GM21576 (cell line): ENCODE data around the gene MAX.
"Not testable (repeated sequence)": the region's sequence is repeated elsewhere in the genome, so short reads cannot be mapped to it uniquely, and the experiment has no call there.

Experiments
- ATAC-seq: cut with Tn5 transposase; IDR thresholded peaks from one replicate; pipeline ENCODE4 v1.9.1; 2021; ENCODE audit warnings: mild to moderate bottlenecking, moderate library complexity; ENCODE audit not compliant: unreplicated experiment

Gene MAX

GRCh38 chr14:65041434-65041915, 60.8 kb downstream of the MAX start:
- no peak for ATAC-seq

DNA sequence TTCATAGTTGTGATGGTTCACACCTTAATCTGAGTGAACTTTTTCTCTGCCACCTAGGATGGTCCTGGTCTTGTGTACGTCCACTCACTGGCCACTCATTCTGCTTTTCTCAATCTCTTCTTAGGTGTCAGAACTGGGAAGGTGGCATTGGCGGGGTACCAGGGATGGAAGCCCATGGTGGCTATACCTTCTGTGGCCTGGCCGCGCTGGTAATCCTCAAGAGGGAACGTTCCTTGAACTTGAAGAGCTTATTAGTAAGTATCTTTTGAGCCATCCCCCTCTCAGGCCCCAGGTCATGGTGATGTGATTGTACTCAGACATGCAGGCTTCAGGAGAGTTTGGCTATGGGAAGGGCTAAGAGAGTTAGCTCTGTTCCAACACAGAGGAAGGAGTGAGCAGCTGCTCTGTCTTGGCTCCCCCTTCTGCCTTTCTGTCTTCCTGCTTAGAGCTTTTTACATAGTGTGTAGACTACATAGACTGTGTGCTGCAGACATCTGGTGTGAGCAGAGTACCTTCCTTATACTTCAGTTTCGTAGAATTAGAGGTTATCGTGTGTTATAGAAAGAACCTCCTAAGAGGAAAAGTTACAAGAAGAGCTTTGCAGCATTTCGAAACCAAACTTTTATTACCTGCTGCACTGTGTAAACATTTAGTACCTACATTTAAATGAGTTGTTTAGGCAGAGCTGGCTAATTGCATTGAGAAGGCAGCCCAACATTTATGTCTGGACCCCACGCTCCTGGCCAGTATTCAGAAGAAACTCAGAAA, 61.5 kb downstream of the MAX start:
- no peak for ATAC-seq

DNA sequence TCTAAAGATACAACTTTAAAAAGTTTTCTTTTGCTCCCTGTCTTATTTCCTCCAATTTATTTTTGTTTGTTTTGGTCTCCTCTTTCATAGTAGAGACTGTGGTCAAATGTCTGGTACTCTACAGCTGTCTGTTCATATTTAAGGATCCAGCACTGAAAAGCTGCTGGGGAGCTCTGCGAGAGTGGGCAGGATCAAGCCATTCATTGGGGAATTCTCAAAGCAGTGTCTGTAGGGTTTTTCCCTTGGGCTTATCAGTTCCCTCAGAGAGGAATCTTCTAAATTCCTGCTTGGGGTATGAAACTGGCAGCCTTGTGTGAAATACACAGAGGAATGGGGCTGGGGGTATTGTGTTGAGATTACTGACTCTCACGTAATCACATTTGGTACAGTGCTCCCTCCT, 63.4 kb downstream of the MAX start:
- no peak for ATAC-seq

DNA sequence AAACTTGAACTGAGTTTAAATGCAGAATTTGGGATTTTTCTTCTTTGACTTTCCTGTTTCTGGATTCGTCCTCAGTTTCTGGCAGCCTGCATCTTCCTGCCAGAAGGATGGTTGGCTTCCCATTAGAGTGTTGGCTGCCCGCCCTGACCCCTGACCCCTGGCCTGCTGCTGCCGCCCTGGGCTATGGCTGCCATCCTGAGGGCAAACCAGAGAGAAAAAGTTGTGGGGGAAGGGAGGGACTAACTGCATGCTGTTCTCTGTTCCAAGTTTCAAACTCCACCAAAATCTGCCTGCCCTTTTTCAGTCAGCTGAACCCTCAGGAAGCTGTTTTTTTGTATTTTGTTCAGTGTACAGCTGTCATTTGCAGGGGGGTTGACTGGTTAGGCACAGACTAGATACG, 67.3 kb downstream of the MAX start:
- no peak for ATAC-seq

DNA sequence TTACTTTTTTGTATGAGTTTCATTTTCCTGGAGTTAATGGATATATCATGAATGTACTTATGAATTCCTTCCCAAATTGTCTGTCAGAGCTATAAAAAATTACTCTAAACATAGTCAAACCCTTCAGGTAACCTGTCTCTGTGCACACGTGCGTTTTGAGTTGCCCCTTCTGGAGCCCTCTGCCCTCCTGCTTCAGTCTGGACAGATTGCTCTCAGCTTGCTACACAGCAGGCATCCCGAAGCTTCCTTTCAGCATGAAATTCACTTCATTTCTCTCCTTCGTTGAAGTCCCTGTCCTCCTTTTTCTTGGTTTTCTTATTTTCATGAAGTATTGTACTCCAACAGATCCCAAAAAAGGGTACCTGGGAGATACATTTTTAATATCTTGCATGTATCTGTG, 68.3 kb downstream of the MAX start:
- no peak for ATAC-seq

DNA sequence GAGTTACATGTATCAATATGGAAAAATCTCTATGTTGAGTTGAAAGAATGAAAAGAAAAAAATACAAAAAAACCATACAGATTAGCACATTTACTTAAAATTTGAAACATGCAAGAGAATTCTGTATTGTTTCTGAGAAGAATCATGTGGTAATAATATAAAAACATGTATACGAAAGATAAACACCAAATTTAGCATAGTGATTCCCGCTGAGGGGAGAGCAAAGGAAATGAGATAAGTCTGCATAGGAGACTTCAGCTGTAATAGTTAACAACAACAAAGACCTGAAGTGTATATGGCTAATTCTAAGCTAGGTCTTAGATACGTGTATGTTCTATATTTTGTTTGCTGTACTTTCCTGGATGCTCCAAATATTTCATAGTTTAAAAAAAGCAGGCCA, 69.1 kb downstream of the MAX start:
- ATAC-seq: no peak

DNA sequence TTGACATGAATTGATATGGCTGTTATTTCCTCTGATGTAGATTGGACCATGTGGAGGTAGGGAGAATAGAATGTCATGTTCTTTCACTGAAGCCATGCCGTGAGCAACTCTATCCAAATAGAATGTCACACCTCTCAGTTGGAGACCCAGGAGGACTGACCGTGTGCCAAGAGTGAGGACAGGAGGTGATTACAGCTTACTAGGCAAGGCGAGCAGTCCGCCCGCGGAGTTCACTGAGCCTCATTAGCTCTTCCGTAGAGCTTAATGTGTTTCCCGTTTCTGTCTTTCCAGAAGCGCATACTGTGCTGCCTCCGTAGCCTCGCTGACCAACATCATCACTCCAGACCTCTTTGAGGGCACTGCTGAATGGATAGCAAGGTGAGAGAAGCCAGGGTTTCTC, 70.0 kb downstream of the MAX start:
- no peak for ATAC-seq

DNA sequence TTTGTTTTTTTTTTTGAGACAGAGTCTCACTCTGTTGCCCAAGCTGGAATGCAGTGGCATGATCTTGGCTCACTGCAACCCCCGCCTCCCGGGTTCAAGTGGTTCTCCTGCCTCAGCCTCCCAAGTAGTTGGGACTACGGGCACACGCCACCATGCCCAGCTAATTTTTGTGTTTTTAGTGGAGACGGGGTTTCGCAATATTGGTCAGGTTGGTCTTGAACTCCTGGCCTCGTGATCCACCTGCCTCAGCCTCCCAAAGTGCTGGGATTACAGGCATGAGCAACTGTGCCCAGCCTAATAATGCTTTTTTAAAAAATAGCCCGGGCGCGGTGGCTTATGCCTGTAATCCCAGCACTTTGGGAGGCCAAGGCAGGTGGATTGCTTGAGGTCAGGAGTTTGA, 71.0 kb downstream of the MAX start:
- not testable (repeated sequence) for ATAC-seq

DNA sequence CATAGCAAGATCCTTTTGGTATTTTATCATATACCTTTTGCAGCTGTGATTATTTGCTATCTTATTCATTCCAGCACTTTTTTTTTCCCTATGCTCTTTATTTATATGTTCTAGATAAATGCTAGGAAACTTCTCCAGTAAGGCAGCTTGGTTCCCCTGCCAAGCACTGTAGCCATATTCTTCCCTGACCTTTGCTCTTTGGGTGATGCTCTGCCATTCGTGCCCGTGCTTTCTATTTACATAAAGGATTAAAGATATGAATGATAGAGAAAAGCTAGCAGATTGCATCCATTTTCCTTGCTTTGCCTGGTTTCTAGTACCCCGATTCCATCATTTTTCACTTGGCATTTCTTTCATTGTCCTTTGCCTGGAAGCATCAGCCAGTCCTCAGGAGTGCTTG, 73.4 kb downstream of the MAX start:
- ATAC-seq: no peak

GRCh38 chr14:65027127-65027799, 75.1 kb downstream of the MAX start:
- no peak for ATAC-seq

DNA sequence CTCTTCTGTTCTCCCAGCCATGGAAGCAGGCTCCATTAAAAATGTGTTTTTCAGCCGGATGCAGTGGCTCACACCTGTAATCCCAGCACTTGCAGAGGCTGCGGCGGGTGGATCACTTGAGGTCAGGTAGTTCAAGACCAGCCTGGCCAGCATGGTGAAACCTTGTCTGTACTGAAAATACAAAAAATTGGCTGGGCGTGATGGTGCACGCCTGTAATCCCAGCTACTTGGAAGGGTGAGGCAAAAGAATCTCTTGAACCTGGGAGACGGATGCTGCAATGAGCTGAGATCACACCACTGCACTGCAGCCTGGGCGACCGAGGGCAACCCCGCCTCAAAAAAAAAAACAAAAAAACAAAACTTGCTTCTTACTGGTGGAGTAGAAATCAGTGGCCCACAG, 75.8 kb downstream of the MAX start:
- no peak for ATAC-seq

DNA sequence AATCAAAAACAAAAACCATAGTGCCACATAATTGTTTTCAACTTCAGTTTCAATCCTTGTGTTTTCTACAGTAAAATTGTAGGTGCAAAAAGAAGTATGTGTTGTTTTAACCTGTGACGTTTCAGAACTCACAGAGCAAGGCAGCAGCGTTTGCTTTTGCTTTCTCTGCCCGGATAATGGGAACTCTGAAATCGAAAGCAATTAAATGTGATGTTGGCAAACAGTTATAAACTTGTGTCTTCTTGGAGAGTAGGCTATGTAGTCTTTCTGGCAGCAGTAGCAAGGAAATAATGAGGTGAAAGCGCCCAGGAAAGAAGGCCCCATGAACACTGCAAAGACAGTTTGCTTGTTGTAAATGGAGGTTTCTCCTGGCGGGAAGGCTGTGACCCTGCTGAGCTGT, 76.5 kb downstream of the MAX start:
- no peak for ATAC-seq
